ENCODE results near the gene UCN2.

UCN2 gene

DNA sequence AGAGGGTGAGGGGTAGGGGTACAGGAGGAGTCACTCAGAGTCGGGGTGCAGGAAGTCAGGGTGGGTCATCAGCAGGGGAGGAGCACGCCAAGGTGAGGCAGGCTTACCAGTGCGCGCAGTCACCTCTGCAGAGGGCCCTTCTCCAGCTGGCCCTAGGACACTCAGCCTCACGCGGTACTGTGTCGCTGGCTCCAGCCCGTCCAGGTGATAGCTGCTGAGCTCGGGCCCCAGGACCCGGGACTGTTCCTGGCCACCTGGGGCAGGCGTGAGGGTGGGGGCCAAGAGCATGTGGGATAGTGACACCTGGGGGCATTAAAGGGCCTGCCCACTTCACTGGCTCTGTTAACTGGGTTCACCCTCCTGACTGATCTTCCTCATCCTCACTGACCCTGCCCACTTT is 24.1 kb upstream of the UCN2 start:
- no peaks in the 10 kb centered on the region for H3K27me3 ChIP-seq (ENCODE audit: low read depth, low read length)
- no peak overlapping the region for H3K27ac ChIP-seq (ENCODE audit: low read length)
- H3K4me1 ChIP-seq (ENCODE audit: control insufficient read depth in 1 of 2, insufficient read depth in 2 of 2, low read length in 2 of 2) = no peaks in the 10 kb centered on the region
- no peak overlapping the region for H3K4me3 ChIP-seq (ENCODE audit: low read depth in 1 of 2, low read length in 2 of 2)
- peaks cover 0 to 8% of the 10 kb centered on the region in 2 donors for H3K36me3 ChIP-seq (ENCODE audit: control insufficient read depth in 1 of 2, insufficient read depth in 2 of 2, low read length in 2 of 2)
- no peaks in the 10 kb centered on the region for H3K9me3 ChIP-seq (ENCODE audit: control insufficient read depth in 1 of 2, low read length in 2 of 2)

DNA sequence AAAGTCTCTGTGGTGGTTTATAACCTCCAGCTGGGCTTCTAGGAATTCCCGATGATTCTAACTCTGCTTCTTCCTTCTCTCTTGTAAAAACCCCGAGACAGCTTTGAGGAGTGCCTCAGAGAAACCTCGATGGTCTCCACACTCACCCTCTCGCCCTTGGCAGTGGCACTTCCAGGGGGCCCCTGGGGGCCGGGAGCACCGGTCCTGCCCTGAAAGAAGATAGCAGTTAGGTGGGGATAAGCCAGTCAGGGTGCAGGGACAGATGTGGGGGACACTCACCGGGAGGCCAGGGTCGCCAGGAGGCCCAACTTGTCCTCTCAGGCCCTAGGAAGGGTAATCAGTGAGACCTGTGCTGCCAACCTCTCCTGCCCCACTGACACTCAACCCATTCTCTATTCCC is 21.8 kb upstream of the UCN2 start:
- Histone ChIP-seq H3K4me3 (ENCODE audit: low read depth in 1 of 2, low read length in 2 of 2) (no peak overlapping the region), H3K27ac (ENCODE audit: low read length) (no peak overlapping the region), H3K9me3 (ENCODE audit: control insufficient read depth in 1 of 2, low read length in 2 of 2) (no peaks in the 10 kb centered on the region), H3K4me1 (ENCODE audit: control insufficient read depth in 1 of 2, insufficient read depth in 2 of 2, low read length in 2 of 2) (no peaks in the 10 kb centered on the region), H3K27me3 (ENCODE audit: low read depth, low read length) (no peaks in the 10 kb centered on the region), H3K36me3 (ENCODE audit: control insufficient read depth in 1 of 2, insufficient read depth in 2 of 2, low read length in 2 of 2) (peaks cover 0 to 8% of the 10 kb centered on the region in 2 donors)

GRCh38 chr3:48584836-48585235 is 21.3 kb upstream of the UCN2 start:
- Histone ChIP-seq H3K36me3 (ENCODE audit: control insufficient read depth in 1 of 2, insufficient read depth in 2 of 2, low read length in 2 of 2) (peaks cover 0 to 8% of the 10 kb centered on the region in 2 donors), H3K4me3 (ENCODE audit: low read depth in 1 of 2, low read length in 2 of 2) (no peak overlapping the region), H3K27me3 (ENCODE audit: low read depth, low read length) (no peaks in the 10 kb centered on the region), H3K4me1 (ENCODE audit: control insufficient read depth in 1 of 2, insufficient read depth in 2 of 2, low read length in 2 of 2) (no peaks in the 10 kb centered on the region), H3K9me3 (ENCODE audit: control insufficient read depth in 1 of 2, low read length in 2 of 2) (no peaks in the 10 kb centered on the region), H3K27ac (ENCODE audit: low read length) (no peak overlapping the region)

DNA sequence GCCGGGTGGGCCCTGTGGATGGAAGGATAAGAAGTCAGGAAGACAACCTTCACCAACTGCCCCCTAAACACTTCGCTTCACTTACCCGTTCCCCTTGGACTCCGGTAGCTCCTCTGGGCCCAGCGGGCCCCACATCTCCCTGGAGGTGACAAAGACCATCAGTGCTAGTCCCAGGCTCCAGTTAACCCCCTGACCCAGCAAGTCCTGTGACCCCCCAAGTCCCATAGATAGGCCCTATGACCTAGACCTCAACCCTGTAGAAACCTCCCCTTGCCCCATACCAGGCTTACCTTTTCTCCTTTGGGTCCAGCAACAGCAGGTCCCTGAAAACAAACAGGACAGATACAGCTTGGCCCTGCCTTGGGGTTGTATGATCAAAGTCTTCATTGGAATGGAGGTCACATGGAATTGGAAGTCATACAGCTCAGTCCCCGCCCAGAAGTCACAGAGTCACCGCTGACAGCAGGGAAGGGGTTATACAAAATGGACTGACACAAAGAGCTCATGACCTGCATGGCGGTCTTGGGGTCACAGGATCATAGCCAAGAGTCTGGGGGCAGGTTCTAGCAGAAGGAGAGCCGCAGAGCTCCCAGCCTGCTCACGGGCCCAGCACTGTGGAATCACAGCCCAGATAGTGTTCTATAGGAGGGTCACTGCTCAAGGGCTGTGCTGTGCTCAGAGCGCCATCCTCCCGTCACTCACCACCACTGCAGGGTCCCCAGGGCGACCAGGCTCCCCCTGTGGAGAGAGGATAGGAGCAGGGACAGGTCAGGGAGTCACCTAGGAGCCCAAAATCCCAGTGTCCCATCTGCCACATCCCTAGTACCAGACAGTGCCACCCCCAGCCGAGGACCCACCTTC is 18.3 kb upstream of the UCN2 start:
- Histone ChIP-seq H3K9me3 (ENCODE audit: control insufficient read depth in 1 of 2, low read length in 2 of 2) (no peaks in the 10 kb centered on the region), H3K36me3 (ENCODE audit: control insufficient read depth in 1 of 2, insufficient read depth in 2 of 2, low read length in 2 of 2) (peaks cover 0 to 3% of the 10 kb centered on the region in 2 donors), H3K4me1 (ENCODE audit: control insufficient read depth in 1 of 2, insufficient read depth in 2 of 2, low read length in 2 of 2) (no peaks in the 10 kb centered on the region), H3K4me3 (ENCODE audit: low read depth in 1 of 2, low read length in 2 of 2) (no peak overlapping the region), H3K27me3 (ENCODE audit: low read depth, low read length) (no peaks in the 10 kb centered on the region), H3K27ac (ENCODE audit: low read length) (no peak overlapping the region)

DNA sequence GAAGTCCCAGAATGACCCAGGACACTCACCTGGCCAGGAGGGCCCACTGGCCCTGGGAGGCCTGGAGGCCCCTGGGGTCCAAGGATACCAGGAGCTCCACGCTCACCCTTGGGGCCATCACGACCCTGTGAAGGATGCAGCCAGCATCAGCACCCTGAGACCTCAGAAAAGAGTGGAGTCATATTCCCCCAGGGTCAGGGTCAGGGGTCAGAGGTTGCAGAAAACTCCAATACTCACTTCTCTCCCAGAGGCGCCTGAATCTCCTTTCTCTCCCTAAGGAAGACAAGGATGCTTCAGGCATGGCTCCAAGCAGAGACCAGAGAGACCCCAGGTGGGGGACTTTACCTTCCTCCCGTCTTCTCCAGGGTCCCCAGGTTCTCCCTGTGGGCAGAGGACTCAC is 13.1 kb upstream of the UCN2 start:
- H3K27me3 ChIP-seq (ENCODE audit: low read depth, low read length) = no peaks in the 10 kb centered on the region
- H3K27ac ChIP-seq (ENCODE audit: low read length) = no peak overlapping the region
- H3K4me1 ChIP-seq (ENCODE audit: control insufficient read depth in 1 of 2, insufficient read depth in 2 of 2, low read length in 2 of 2) = no peaks in the 10 kb centered on the region
- no peaks in the 10 kb centered on the region for H3K36me3 ChIP-seq (ENCODE audit: control insufficient read depth in 1 of 2, insufficient read depth in 2 of 2, low read length in 2 of 2)
- no peaks in the 10 kb centered on the region for H3K9me3 ChIP-seq (ENCODE audit: control insufficient read depth in 1 of 2, low read length in 2 of 2)
- no peak overlapping the region for H3K4me3 ChIP-seq (ENCODE audit: low read depth in 1 of 2, low read length in 2 of 2)

- Histone ChIP-seq H3K4me3 (ENCODE audit: low read depth in 1 of 2, low read length in 2 of 2) (no peak overlapping the region), H3K36me3 (ENCODE audit: control insufficient read depth in 1 of 2, insufficient read depth in 2 of 2, low read length in 2 of 2) (no peaks in the 10 kb centered on the region), H3K27ac (ENCODE audit: low read length) (no peak overlapping the region), H3K27me3 (ENCODE audit: low read depth, low read length) (no peaks in the 10 kb centered on the region), H3K4me1 (ENCODE audit: control insufficient read depth in 1 of 2, insufficient read depth in 2 of 2, low read length in 2 of 2) (no peaks in the 10 kb centered on the region), H3K9me3 (ENCODE audit: control insufficient read depth in 1 of 2, low read length in 2 of 2) (no peaks in the 10 kb centered on the region)
Measured at GRCh38 chr3:48575366-48575765, 11.8 kb upstream of the UCN2 start.

- Histone ChIP-seq H3K36me3 (ENCODE audit: control insufficient read depth in 1 of 2, insufficient read depth in 2 of 2, low read length in 2 of 2) (no peaks in the 10 kb centered on the region), H3K4me1 (ENCODE audit: control insufficient read depth in 1 of 2, insufficient read depth in 2 of 2, low read length in 2 of 2) (no peaks in the 10 kb centered on the region), H3K9me3 (ENCODE audit: control insufficient read depth in 1 of 2, low read length in 2 of 2) (no peaks in the 10 kb centered on the region), H3K4me3 (ENCODE audit: low read depth in 1 of 2, low read length in 2 of 2) (no peak overlapping the region), H3K27me3 (ENCODE audit: low read depth, low read length) (no peaks in the 10 kb centered on the region), H3K27ac (ENCODE audit: low read length) (no peak overlapping the region)
Measured at GRCh38 chr3:48573973-48574585, 10.5 kb upstream of the UCN2 start.

DNA sequence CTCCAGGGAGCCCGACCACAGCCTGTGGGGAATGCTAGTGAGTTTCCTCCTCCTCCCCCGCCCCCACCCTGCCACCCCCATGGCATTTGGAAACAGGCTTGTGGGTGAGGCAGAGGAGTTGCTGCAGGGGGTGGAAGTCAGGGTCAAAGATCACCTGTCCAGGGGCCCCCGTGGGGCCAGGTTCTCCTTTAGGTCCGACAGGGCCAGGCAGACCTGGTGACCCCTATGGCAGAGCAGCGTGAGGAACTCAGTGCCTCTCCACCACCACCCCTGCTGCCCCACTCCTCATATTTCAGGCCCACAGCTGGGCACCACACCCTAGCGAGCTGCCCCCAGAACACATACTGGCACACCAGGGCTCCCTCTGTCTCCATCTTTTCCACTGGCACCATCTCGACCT is 8.9 kb upstream of the UCN2 start:
- H3K4me3 ChIP-seq (ENCODE audit: low read depth in 1 of 2, low read length in 2 of 2) = no peak overlapping the region
- H3K27me3 ChIP-seq (ENCODE audit: low read depth, low read length) = no peaks in the 10 kb centered on the region
- H3K4me1 ChIP-seq (ENCODE audit: control insufficient read depth in 1 of 2, insufficient read depth in 2 of 2, low read length in 2 of 2) = no peaks in the 10 kb centered on the region
- no peak overlapping the region for H3K27ac ChIP-seq (ENCODE audit: low read length)
- no peaks in the 10 kb centered on the region for H3K9me3 ChIP-seq (ENCODE audit: control insufficient read depth in 1 of 2, low read length in 2 of 2)
- no peaks in the 10 kb centered on the region for H3K36me3 ChIP-seq (ENCODE audit: control insufficient read depth in 1 of 2, insufficient read depth in 2 of 2, low read length in 2 of 2)

- Histone ChIP-seq H3K4me3 (ENCODE audit: low read depth in 1 of 2, low read length in 2 of 2) (no peak overlapping the region), H3K27ac (ENCODE audit: low read length) (no peak overlapping the region), H3K4me1 (ENCODE audit: control insufficient read depth in 1 of 2, insufficient read depth in 2 of 2, low read length in 2 of 2) (no peaks in the 10 kb centered on the region), H3K27me3 (ENCODE audit: low read depth, low read length) (no peaks in the 10 kb centered on the region), H3K9me3 (ENCODE audit: control insufficient read depth in 1 of 2, low read length in 2 of 2) (no peaks in the 10 kb centered on the region), H3K36me3 (ENCODE audit: control insufficient read depth in 1 of 2, insufficient read depth in 2 of 2, low read length in 2 of 2) (no peaks in the 10 kb centered on the region)
Measured at GRCh38 chr3:48571938-48572337, 8.4 kb upstream of the UCN2 start.

- Histone ChIP-seq H3K9me3 (ENCODE audit: control insufficient read depth in 1 of 2, low read length in 2 of 2) (no peaks in the 10 kb centered on the region), H3K4me3 (ENCODE audit: low read depth in 1 of 2, low read length in 2 of 2) (no peak overlapping the region), H3K27ac (ENCODE audit: low read length) (no peak overlapping the region), H3K4me1 (ENCODE audit: control insufficient read depth in 1 of 2, insufficient read depth in 2 of 2, low read length in 2 of 2) (no peaks in the 10 kb centered on the region), H3K27me3 (ENCODE audit: low read depth, low read length) (no peaks in the 10 kb centered on the region), H3K36me3 (ENCODE audit: control insufficient read depth in 1 of 2, insufficient read depth in 2 of 2, low read length in 2 of 2) (no peaks in the 10 kb centered on the region)
Measured at GRCh38 chr3:48569808-48570450, 6.3 kb upstream of the UCN2 start.

- no peak overlapping the region for H3K27ac ChIP-seq (ENCODE audit: low read length)
- no peak overlapping the region for H3K4me3 ChIP-seq (ENCODE audit: low read depth in 1 of 2, low read length in 2 of 2)
- no peaks in the 10 kb centered on the region for H3K36me3 ChIP-seq (ENCODE audit: control insufficient read depth in 1 of 2, insufficient read depth in 2 of 2, low read length in 2 of 2)
Measured at GRCh38 chr3:48569400-48569799, 5.8 kb upstream of the UCN2 start.

More at GRCh38 chr3:48569400-48569799, 5.8 kb upstream of the UCN2 start:
- H3K4me1 ChIP-seq (ENCODE audit: control insufficient read depth in 1 of 2, insufficient read depth in 2 of 2, low read length in 2 of 2) = no peaks in the 10 kb centered on the region
- no peaks in the 10 kb centered on the region for H3K27me3 ChIP-seq (ENCODE audit: low read depth, low read length)
- H3K9me3 ChIP-seq (ENCODE audit: control insufficient read depth in 1 of 2, low read length in 2 of 2) = no peaks in the 10 kb centered on the region
